Nephron (organoid): ENCODE data around the gene TNS1.

Experiments
- H3K27ac Mint-ChIP-seq, 3 experiments: 2 replicates each; pipeline ENCODE4 v1.8.0; 2020; ENCODE audit warnings: mixed read lengths in 3 of 3, mild to moderate bottlenecking in 2 of 3, moderate library complexity in 1 of 3
- H3K27me3 Mint-ChIP-seq: 2 replicates; pipeline ENCODE4 v1.8.0; 2021; ENCODE audit warnings: low read depth, mild to moderate bottlenecking, moderate library complexity, mixed read lengths
- H3K36me3 Mint-ChIP-seq: 2 replicates; pipeline ENCODE4 v1.8.0; 2020; ENCODE audit warnings: low read depth, mixed read lengths
- H3K4me1 Mint-ChIP-seq: 2 replicates; pipeline ENCODE4 v1.8.0; 2020; ENCODE audit warnings: mixed read lengths
- H3K4me3 Mint-ChIP-seq, 3 experiments: 2 replicates each; pipeline ENCODE4 v1.8.0; 2020; ENCODE audit warnings: mild to moderate bottlenecking in 3 of 3, mixed read lengths in 3 of 3, moderate library complexity in 2 of 3
- H3K9me3 Mint-ChIP-seq: 2 replicates; pipeline ENCODE4 v1.8.0; 2020; ENCODE audit warnings: mixed read lengths
- TF ChIP-seq, protein P1 (sequence below), 3 experiments: fragments of 200-600 bp; sonication (generic); IDR thresholded peaks; one replicate each; pipeline ENCODE4 v1.5.0; 2021; ENCODE audit warnings: antibody characterized with exemption in 3 of 3; ENCODE audit not compliant: unreplicated experiment in 3 of 3

Gene TNS1

DNA sequence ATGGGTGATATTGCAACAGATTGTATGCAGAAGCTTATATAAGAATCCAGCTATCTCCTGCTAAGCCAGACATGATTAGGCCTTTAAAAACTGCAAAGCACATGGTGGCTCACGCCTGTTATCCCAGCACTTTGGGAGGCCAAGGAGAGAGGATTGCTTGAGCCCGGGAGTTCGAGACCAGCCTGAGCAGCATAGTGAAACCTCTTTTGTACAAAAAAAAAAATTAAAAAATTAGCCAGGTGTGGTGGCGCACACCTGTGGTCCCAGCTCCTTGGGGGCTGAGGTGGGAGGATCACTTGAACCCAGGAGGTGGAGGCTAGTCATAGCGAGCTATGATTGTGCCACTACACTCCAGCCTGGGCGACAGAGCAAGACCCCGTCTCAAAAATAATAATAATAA is 204.6 kb downstream of the TNS1 start:
- Mint-ChIP-seq H3K27ac (no peak overlapping the region), H3K4me3 (no peak overlapping the region), H3K9me3 (no peaks in the 10 kb centered on the region), H3K27me3 (no peaks in the 10 kb centered on the region), H3K36me3 (peaks cover 10% of the 10 kb centered on the region), H3K4me1 (peaks cover 50% of the 10 kb centered on the region)
- TF ChIP-seq, protein P1, sequence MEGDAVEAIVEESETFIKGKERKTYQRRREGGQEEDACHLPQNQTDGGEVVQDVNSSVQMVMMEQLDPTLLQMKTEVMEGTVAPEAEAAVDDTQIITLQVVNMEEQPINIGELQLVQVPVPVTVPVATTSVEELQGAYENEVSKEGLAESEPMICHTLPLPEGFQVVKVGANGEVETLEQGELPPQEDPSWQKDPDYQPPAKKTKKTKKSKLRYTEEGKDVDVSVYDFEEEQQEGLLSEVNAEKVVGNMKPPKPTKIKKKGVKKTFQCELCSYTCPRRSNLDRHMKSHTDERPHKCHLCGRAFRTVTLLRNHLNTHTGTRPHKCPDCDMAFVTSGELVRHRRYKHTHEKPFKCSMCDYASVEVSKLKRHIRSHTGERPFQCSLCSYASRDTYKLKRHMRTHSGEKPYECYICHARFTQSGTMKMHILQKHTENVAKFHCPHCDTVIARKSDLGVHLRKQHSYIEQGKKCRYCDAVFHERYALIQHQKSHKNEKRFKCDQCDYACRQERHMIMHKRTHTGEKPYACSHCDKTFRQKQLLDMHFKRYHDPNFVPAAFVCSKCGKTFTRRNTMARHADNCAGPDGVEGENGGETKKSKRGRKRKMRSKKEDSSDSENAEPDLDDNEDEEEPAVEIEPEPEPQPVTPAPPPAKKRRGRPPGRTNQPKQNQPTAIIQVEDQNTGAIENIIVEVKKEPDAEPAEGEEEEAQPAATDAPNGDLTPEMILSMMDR (IDR thresholded peaks at IDR 0.05; ENCODE audit: unreplicated experiment in 3 of 3): no peak

DNA sequence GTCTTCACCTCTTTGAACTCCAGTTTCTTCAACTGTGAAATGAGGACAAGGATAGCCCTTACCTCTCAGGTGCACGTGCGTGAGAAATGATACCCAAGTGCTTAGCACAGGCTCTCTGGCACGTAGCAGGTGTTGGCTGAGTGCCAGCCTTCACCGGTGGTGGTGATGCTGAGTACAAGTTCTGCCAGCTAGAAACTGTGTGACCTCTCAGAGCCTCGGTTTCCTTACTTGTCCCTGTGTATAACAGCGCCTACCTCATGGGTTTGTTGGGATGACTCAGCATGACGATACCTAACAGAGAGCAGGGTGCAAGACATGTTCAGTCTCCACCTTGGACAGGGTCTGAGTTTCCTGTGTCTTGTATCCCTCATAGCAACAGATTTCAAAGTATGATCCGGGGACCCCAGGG is 205.1 kb downstream of the TNS1 start:
- TF ChIP-seq, protein P1 (IDR thresholded peaks at IDR 0.05; ENCODE audit: unreplicated experiment in 3 of 3): no peak
- Mint-ChIP-seq H3K27me3 (no peaks in the 10 kb centered on the region), H3K9me3 (no peaks in the 10 kb centered on the region), H3K27ac (peak overlapping the region in 1 of 3 experiments; percentile 36), H3K4me3 (no peak overlapping the region), H3K4me1 (peaks cover 47% of the 10 kb centered on the region), H3K36me3 (peaks cover 5% of the 10 kb centered on the region)

DNA sequence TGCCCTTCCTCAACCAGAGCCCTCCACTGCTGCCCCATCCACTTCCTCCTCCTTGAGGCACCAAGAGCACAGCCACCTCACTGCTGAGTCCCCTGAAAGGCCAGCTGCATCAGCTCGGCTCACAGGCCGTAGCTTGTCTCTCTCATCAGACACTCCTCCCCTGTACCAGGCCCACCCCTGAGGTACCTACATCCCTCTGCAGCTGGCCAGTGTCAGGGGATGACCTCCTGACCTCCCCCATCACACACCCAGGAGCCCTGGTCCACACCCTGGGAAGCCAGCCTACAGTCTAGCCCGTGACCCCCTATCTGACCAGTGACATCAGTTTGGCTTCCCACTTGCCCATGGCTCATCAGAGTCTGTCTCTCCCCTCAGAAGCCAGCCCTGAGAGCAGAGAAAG is 205.6 kb downstream of the TNS1 start:
- TF ChIP-seq, protein P1 (IDR thresholded peaks at IDR 0.05; ENCODE audit: unreplicated experiment in 3 of 3): no peak
- Mint-ChIP-seq H3K27ac (peak overlapping the region in 2 of 3 experiments; percentile 36 to 56), H3K4me1 (peaks cover 42% of the 10 kb centered on the region), H3K9me3 (no peaks in the 10 kb centered on the region), H3K36me3 (peaks cover 5% of the 10 kb centered on the region), H3K4me3 (no peak overlapping the region), H3K27me3 (no peaks in the 10 kb centered on the region)

DNA sequence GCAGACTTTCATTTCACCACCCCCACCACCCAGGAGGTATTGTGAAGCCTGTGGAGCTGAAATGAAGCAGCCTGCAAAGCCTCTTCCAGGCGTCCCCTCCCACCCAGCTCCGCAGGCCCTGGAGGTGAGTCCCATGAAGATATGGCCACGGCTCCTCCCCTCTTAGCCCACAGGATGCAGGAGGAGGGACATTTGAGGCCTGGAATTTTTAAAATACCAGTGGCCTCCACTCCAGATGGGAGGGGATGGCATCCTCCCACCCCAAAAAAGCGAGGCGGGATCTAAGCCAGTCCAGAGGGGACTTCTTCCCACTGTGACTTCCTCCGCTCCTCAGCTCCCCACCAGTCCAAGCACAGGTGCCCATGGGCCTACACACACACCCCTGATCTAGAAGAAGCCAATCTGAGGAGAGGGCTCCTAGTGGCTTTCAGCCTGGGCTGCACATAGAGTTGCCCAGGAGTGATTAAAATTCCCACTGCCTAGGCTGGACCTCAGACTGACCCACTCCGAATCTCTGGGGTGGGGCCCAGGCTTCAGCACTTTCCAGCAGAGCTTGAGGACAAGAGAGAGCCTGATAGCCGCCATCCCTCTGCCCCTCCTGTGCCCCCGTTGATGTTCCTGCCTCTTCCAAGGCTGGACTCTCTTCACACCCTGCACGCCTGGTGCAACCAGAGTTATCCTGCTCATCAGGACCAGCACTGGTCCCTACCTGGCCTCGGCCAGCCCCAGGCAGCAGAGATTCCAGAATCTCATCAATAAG is 206.9 kb downstream of the TNS1 start:
- Mint-ChIP-seq H3K4me1 (peaks cover 30% of the 10 kb centered on the region), H3K27me3 (no peaks in the 10 kb centered on the region), H3K9me3 (no peaks in the 10 kb centered on the region), H3K27ac (no peak overlapping the region), H3K4me3 (no peak overlapping the region), H3K36me3 (peaks cover 5% of the 10 kb centered on the region)
- TF ChIP-seq, protein P1 (IDR thresholded peaks at IDR 0.05; ENCODE audit: unreplicated experiment in 3 of 3): no peak

DNA sequence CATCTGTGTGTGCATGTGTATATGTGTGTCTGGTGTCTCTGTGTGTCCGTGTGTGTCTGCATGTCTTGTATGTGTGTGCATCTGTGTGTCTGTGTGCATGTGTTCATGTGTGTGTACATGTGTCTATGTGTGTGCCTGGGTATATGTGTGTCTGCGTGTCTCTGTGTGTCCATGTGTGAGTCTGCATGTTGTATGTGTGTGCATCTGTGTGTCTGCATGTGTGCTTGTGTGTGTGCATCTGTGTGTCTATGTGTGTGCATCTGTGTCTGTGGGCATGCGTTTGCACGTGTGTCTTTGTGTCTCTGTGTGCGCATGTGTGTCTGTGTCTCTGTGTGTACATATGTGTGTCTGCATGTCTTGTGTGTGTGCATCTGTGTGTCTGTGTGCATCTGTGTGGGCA is 207.7 kb downstream of the TNS1 start:
- H3K36me3 Mint-ChIP-seq: peaks cover 1% of the 10 kb centered on the region
- H3K4me3 Mint-ChIP-seq: no peak overlapping the region
- no peaks in the 10 kb centered on the region for H3K9me3 Mint-ChIP-seq
- peaks cover 30% of the 10 kb centered on the region for H3K4me1 Mint-ChIP-seq
- TF ChIP-seq, protein P1 (IDR thresholded peaks at IDR 0.05; ENCODE audit: unreplicated experiment in 3 of 3): no peak
- no peaks in the 10 kb centered on the region for H3K27me3 Mint-ChIP-seq
- H3K27ac Mint-ChIP-seq: no peak overlapping the region
